ENCODE results near the gene PDE8B.

Gene PDE8B

GRCh38 chr5:77359231-77359630 lies 148.8 kb downstream of the PDE8B start:
- TF ChIP-seq, protein P1, sequence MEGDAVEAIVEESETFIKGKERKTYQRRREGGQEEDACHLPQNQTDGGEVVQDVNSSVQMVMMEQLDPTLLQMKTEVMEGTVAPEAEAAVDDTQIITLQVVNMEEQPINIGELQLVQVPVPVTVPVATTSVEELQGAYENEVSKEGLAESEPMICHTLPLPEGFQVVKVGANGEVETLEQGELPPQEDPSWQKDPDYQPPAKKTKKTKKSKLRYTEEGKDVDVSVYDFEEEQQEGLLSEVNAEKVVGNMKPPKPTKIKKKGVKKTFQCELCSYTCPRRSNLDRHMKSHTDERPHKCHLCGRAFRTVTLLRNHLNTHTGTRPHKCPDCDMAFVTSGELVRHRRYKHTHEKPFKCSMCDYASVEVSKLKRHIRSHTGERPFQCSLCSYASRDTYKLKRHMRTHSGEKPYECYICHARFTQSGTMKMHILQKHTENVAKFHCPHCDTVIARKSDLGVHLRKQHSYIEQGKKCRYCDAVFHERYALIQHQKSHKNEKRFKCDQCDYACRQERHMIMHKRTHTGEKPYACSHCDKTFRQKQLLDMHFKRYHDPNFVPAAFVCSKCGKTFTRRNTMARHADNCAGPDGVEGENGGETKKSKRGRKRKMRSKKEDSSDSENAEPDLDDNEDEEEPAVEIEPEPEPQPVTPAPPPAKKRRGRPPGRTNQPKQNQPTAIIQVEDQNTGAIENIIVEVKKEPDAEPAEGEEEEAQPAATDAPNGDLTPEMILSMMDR (IDR thresholded peaks at IDR 0.05), result no peak

DNA sequence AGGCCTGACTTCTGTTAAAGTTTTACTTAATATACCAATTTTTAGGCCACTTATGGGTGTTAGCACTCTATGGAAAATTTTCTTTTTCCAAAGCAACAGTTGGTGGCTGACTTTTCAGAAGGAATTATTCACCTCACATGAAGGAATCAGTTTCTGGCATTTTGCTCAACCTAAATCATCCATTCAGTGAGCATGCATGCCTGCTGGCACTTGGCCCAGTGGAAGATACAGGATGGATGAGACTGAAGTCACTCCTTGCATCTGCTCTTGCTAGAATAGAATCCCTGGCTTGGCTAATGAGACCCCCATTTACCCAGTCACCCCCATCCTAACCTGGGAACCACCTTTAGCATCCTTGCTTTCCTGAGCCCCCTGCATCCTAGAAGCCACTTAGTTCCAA lies 149.9 kb downstream of the PDE8B start:
- TF ChIP-seq, protein P1 (IDR thresholded peaks at IDR 0.05), result no peak

DNA sequence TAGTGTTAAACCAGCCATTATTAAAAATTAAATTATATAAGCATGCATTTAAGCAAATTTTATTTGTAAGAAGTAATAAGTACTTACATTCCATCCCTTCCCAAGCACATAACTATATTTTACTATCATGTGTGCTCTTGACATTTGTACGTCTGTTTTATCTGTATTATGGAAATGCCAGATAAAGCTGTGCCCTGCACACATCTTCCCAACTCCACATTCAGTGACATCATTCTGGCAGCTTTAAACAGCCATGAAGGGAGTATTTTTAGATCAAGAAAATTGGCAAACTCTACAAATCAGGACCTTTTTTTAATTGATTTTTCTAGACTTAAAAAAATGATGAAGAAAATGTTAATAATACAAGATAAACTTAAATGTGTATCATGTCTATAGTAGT lies 150.5 kb downstream of the PDE8B start:
- TF ChIP-seq, protein P1 (IDR thresholded peaks at IDR 0.05), result no peak

DNA sequence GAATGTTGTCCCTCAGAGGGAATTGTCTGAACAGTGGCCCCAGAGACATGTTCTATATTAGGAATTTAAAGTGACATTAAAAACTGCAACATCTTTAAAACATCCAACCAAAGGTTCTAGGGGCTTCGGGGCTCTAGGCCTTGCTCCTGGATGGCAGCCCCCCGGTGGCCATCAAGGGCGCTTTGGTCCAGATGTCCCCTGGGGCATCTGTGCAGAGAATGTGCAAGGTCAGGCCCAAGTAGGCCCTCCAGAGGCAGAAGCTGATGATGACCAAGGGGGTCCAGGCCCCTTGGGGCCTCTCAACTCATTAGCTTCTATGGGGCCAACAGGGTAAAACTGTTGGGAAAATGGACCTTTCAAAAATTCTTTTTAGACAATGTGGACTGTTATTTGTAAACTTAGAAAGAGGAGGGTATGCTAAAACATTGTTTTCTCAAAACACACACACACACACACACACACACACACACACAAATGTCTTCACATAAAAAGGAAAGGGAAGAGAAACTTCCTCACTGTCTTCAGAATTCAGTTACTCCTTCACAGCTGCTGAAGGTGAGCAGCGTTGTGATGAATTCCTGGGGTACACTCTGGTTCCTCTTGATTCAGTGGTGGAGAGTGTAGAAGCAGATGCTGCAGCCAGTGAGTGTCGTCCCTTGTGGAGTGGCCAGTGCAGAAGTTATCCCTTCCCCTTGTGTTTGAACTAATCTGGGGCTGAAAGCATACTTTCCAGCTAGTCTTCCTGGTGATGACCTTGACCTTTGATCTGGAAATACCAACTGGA lies 156.4 kb downstream of the PDE8B start:
- TF ChIP-seq, protein P1 (IDR thresholded peaks at IDR 0.05), result no peak

DNA sequence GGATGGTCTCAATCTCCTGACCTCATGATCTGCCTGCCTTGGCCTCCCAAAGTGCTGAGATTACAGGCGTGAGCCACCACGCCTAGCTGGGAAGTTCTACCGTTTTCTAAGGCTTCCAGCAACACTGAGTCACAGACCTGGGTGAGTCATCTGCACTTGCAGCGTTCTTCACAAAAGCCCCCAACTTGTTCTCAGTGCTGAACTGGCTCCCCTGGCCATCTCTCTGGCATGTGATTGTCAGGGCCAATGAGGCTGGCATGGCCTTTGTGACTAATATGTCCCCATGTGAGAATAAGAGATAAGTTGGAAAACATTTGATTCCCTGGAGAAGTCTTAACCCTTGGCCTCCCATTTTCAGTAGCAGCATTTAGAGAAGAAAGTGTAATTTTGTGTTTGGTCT lies 157.3 kb downstream of the PDE8B start:
- TF ChIP-seq, protein P1 (IDR thresholded peaks at IDR 0.05), result no peak

DNA sequence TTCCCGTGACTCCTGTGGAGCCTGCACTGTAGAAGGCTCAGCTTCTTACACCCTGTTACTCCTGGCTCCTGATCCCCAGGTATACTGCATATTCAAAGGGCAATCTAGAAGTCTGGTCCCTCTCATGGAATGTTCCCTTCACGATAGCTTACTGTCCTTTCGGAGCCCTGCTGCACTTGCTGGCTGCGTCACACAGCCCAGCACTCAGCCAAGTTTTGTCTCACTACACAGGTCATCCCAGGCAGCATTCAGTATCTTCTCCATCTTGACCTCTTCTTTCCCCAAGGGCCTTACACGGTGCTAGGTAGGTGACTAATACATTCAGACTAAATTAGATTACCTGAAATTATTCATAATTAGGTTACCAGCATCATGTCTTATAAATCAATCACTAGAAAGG lies 157.9 kb downstream of the PDE8B start:
- TF ChIP-seq, protein P1 (IDR thresholded peaks at IDR 0.05), result no peak

- TF ChIP-seq, protein P1 (IDR thresholded peaks at IDR 0.05), result no peak
These were observed 159.1 kb downstream of the PDE8B start for GRCh38 chr5:77369566-77369965.

DNA sequence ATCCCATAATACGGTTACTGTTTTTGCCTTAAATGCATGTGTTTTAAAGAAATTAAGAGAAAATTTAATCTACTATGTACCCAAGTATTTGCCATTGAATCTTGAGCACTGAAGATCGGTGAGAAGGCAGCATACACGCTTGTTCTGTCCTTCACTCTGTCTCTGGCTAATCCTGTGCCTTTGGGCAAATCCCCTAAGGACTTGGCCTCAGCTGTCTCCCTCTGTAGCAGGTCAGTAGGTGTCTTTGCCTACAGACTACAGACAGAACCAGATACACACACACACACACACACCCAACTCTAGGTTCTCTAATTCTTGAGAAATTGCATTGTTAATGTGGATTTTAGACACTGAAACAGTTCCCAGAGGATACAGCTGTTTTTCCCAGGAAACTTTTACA lies 164.2 kb downstream of the PDE8B start:
- TF ChIP-seq, protein P1 (IDR thresholded peaks at IDR 0.05), result no peak

Data from LNCAP (cell line).